HAP-1 (cell line): Measurements from ENCODE around the gene NELL1.
A peak's percentile ranks its signal among the peaks of the same experiment; 100 is the strongest.

Source experiments
- DNase-seq, 2 experiments: peaks; one replicate each; pipeline ENCODE4 v3.0.0-alpha.2; 2016 to 2020; ENCODE audit warnings: low spot score in 2 of 2
- H3K27me3 ChIP-seq: fragments of 250-450 bp; sonication (Bioruptor Pico); 2 replicates; pipeline ENCODE4 v1.5.1; 2020; ENCODE audit warnings: low read depth, mild to moderate bottlenecking, moderate library complexity
- H3K36me3 ChIP-seq: fragments of 250-450 bp; sonication (Bioruptor Pico); replicated peaks from 2 replicates; pipeline ENCODE4 v1.5.1; 2020; ENCODE audit warnings: mild to moderate bottlenecking
- H3K4me1 ChIP-seq: fragments of 250-450 bp; sonication (Bioruptor Pico); 2 replicates; pipeline ENCODE4 v1.5.1; 2020; ENCODE audit warnings: mild to moderate bottlenecking
- H3K4me3 ChIP-seq: fragments of 250-450 bp; sonication (Bioruptor Pico); 2 replicates; pipeline ENCODE4 v1.5.1; 2020; ENCODE audit warnings: mild to moderate bottlenecking, moderate library complexity
- H3K9me3 ChIP-seq: fragments of 250-450 bp; sonication (Bioruptor Pico); 2 replicates; pipeline ENCODE4 v1.5.1; 2020; ENCODE audit warnings: mild to moderate bottlenecking, moderate library complexity
- in situ Hi-C: fragments of 300-500 bp; cut with MboI; formaldehyde crosslinking; loops from 3 replicates; pipeline ENCODE4 v1.14.3; 2020; ENCODE audit warnings: low sequenced_read_pairs, inconsistent platforms, mixed read lengths

The NELL1 gene

DNA sequence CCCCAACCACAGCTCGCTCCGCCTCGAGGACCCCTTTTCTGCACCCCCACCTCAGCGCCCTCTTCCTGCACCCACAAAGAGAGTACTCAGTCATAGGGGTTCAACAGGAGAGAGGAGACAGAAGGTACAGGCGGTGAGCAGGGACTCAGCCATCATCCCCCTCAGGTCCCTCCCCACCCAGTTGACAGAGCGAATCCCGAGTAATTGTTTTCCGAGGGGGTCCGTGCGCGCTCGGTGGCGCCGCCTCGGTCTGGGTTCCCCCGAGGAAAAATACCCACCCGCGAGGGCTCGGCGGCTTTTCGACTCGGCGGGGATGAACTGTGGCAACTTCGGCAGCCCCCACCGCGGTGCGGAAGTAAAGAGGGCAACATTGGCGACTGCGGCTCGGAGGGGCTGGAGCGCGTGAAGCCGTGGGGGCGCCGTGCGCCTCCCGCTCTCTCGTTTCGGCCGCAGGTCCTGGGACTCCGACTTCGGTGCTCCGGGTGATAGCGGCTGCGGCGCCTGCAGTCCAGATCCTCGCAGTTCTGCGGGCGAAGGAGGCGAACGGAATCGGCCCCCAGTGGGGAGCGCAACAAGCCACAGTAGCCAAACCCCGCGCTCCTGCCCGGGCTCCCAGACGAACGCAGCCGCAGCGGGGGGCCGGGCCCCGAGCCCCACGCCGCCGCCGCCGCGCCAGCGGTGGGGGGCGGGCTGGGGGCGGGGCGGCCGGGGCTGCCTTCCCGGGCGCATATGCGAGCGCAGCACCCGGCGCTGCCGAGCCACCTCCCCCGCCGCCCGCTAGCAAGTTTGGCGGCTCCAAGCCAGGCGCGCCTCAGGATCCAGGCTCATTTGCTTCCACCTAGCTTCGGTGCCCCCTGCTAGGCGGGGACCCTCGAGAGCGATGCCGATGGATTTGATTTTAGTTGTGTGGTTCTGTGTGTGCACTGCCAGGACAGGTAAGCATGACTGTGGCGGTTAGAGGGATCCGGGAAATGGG, at the start of gene NELL1:
NELL1 (plus strand) TSS at position 743 of the 976 bp plus-strand sequence.
- peak; percentile 43 to 69 for DNase-seq
- H3K27me3 ChIP-seq, result peaks cover 25% of the 10 kb centered on the region; the same call in 1 of the 2 replicates
- in situ Hi-C loops, result loop anchor here (25.0 kb wide), 1 partner anchor 843 kb away; no protein-coding TSS in a partner anchor
- H3K36me3 ChIP-seq, result no peaks in the 10 kb centered on the region
- H3K4me1 ChIP-seq, result peaks cover 21% of the 10 kb centered on the region
- H3K4me3 ChIP-seq, result peak within 1 kb of the TSS; percentile 48
- H3K9me3 ChIP-seq, result no peaks in the 10 kb centered on the region

DNA sequence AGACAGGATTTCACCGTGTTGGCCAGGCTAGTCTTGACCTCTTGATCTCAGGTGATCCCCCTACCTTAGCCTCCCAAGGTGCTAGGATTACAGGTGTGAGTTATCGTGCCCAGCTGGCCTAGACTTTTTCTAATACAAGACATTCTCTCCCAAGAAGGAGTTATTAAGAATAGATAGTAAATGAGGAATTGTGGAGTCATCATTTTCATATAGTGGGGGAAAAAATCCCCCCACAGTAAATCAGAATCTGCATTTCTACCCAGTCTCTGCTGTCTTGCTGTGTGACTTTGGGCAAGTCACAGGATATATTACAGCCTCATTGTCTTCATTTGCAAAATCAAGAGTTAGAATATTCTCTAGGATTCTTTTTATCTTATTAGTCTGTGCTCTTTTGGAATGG, 48.4 kb upstream of the NELL1 start:
- DNase-seq, result no peak
- H3K4me3 ChIP-seq, result no peak overlapping the region
- in situ Hi-C loops, result loop anchor here (25.0 kb wide), 2 partner anchors 259 to 484 kb away; partner anchors contain the start of gene HTATIP2
- H3K4me1 ChIP-seq, result no peaks in the 10 kb centered on the region
- H3K9me3 ChIP-seq, result no peaks in the 10 kb centered on the region
- no peaks in the 10 kb centered on the region for H3K36me3 ChIP-seq
- no peaks in the 10 kb centered on the region for H3K27me3 ChIP-seq

DNA sequence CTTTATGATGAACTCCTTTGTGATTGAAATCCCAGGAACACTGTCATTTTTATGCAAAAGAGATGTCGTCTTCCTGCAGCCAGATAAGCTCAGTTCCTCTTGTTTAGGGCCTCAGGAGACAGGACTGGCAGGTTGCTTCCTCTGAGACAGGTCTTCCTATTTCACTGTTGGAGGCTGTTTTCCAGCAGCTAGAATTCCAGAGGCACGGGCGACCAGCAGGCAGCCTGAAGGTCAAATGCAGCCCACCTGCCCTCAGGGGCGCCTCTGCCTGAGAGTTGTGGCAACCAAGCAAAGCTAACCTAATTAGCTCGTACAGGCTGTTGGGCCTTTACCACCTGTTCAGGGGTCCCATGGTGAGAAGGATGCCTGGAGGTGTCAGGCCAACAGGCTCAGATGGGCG, 47.7 kb upstream of the NELL1 start:
- no peak overlapping the region for H3K4me3 ChIP-seq
- no peaks in the 10 kb centered on the region for H3K27me3 ChIP-seq
- DNase-seq, result no peak
- no peaks in the 10 kb centered on the region for H3K9me3 ChIP-seq
- in situ Hi-C loops, result loop anchor here (25.0 kb wide), 2 partner anchors 259 to 484 kb away; partner anchors contain the start of gene HTATIP2
- no peaks in the 10 kb centered on the region for H3K4me1 ChIP-seq
- H3K36me3 ChIP-seq, result no peaks in the 10 kb centered on the region

- Histone ChIP-seq H3K36me3 (no peaks in the 10 kb centered on the region), H3K27me3 (no peaks in the 10 kb centered on the region)
Measured at GRCh38 chr11:20623252-20623651, 46.1 kb upstream of the NELL1 start.

DNA sequence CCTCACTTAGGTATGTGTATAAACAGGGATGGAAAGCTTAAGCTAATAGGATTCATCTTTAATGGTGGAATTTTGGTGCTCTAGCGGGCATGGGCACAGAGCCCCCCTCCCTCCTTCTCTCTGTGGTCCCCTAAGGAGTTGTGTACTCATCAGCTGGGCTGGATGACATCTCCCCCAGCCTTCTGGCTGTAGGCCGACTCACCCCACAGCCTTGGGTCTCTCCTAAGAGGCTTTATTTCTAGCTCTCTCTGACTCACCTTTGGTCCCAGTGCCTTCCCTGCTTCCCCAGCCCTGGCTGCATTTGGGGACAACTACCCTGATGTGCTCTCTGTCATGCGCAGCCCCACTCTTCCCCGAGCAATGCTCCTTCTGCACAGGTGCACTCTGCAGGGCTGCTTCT, 43.1 kb upstream of the NELL1 start:
- Histone ChIP-seq H3K4me1 (no peaks in the 10 kb centered on the region), H3K9me3 (no peaks in the 10 kb centered on the region), H3K4me3 (no peak overlapping the region), H3K27me3 (no peaks in the 10 kb centered on the region), H3K36me3 (no peaks in the 10 kb centered on the region)
- in situ Hi-C loops, result loop anchor here (25.0 kb wide), 1 partner anchor 536 kb away; no protein-coding TSS in a partner anchor
- no peak for DNase-seq

More at GRCh38 chr11:20623252-20623651, 46.1 kb upstream of the NELL1 start:
- Histone ChIP-seq H3K4me3 (no peak overlapping the region), H3K9me3 (no peaks in the 10 kb centered on the region), H3K4me1 (no peaks in the 10 kb centered on the region)
- in situ Hi-C loops, result loop anchor here (25.0 kb wide), 2 partner anchors 261 to 486 kb away; partner anchors contain the start of gene HTATIP2
- DNase-seq, result no peak

- no peaks in the 10 kb centered on the region for H3K9me3 ChIP-seq
- no peaks in the 10 kb centered on the region for H3K36me3 ChIP-seq
- H3K27me3 ChIP-seq, result no peaks in the 10 kb centered on the region
- no peak for DNase-seq
- no peak overlapping the region for H3K4me3 ChIP-seq
- no peaks in the 10 kb centered on the region for H3K4me1 ChIP-seq
- in situ Hi-C loops, result loop anchor here (25.0 kb wide), 1 partner anchor 535 kb away; no protein-coding TSS in a partner anchor
Measured at GRCh38 chr11:20627026-20627425, 42.4 kb upstream of the NELL1 start.

- Histone ChIP-seq H3K9me3 (no peaks in the 10 kb centered on the region), H3K4me3 (no peak overlapping the region), H3K27me3 (no peaks in the 10 kb centered on the region), H3K4me1 (no peaks in the 10 kb centered on the region), H3K36me3 (no peaks in the 10 kb centered on the region)
- in situ Hi-C loops, result loop anchor here (25.0 kb wide), 1 partner anchor 535 kb away; no protein-coding TSS in a partner anchor
- DNase-seq, result no peak
Measured at GRCh38 chr11:20627701-20628100, 41.7 kb upstream of the NELL1 start.

- no peak for DNase-seq
- Histone ChIP-seq H3K36me3 (no peaks in the 10 kb centered on the region), H3K9me3 (no peaks in the 10 kb centered on the region), H3K27me3 (no peaks in the 10 kb centered on the region; the same call in 1 of the 2 replicates), H3K4me1 (no peaks in the 10 kb centered on the region), H3K4me3 (no peak overlapping the region)
- in situ Hi-C loops, result loop anchor here (25.0 kb wide), 1 partner anchor 531 kb away; no protein-coding TSS in a partner anchor
Measured at GRCh38 chr11:20631519-20632168, 37.7 kb upstream of the NELL1 start.

GRCh38 chr11:20632169-20632532, 37.2 kb upstream of the NELL1 start:
- DNase-seq, result no peak
- Histone ChIP-seq H3K27me3 (no peaks in the 10 kb centered on the region; the same call in 1 of the 2 replicates), H3K4me1 (no peaks in the 10 kb centered on the region), H3K36me3 (no peaks in the 10 kb centered on the region), H3K4me3 (no peak overlapping the region), H3K9me3 (no peaks in the 10 kb centered on the region)
- in situ Hi-C loops, result loop anchor here (25.0 kb wide), 1 partner anchor 530 kb away; no protein-coding TSS in a partner anchor

DNA sequence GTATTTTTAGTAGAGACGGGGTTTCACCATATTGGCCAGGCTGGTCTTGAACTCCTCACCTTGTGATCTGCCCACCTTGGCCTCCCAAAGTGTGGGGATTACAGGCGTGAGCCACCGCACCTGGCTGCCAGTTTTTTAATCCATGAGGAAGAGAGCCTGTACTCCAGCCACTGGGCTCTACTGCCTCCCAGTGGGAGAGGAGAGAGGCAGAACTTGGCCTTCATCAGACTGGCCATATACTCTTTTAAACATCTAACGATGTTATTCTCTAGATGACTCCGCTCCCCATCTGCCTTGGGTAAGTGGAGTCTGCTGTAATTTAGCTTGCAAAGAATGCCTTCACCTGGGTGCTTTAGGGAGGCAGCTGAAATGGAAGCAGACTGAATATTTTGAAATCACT, 35.3 kb upstream of the NELL1 start:
- in situ Hi-C loops, result loop anchor here (25.0 kb wide), 1 partner anchor 528 kb away; no protein-coding TSS in a partner anchor
- peak in 1 of 2 experiments; percentile 13 for DNase-seq
- Histone ChIP-seq H3K27me3 (no peaks in the 10 kb centered on the region; the same call in 1 of the 2 replicates), H3K4me1 (no peaks in the 10 kb centered on the region), H3K36me3 (no peaks in the 10 kb centered on the region), H3K4me3 (no peak overlapping the region), H3K9me3 (no peaks in the 10 kb centered on the region)

DNA sequence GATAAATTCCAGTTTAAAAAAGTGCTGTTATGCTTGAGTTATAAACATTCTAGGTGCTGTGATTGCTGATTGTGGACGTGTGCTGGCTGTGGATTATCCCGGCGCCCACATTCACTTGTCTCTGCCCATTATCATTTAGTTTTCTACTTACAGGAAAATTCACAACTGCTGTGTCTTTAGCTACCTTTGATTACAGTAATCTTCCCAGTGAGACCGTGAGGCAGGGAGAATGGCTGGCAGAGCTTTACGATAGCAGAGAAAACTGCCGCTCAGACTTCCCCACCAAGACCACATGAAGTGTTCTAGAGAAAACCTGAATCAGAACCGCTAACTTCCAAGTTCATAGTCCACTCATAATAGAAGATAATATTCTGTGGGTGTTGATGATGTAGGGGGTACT, 34.6 kb upstream of the NELL1 start:
- Histone ChIP-seq H3K4me3 (no peak overlapping the region), H3K9me3 (no peaks in the 10 kb centered on the region), H3K27me3 (no peaks in the 10 kb centered on the region; the same call in 1 of the 2 replicates), H3K36me3 (no peaks in the 10 kb centered on the region), H3K4me1 (no peaks in the 10 kb centered on the region)
- DNase-seq, result no peak
- in situ Hi-C loops, result loop anchor here (25.0 kb wide), 1 partner anchor 528 kb away; no protein-coding TSS in a partner anchor

- H3K27me3 ChIP-seq, result no peaks in the 10 kb centered on the region; the same call in 1 of the 2 replicates
- in situ Hi-C loops, result loop anchor here (25.0 kb wide), 1 partner anchor 524 kb away; no protein-coding TSS in a partner anchor
Measured at GRCh38 chr11:20638074-20638473, 31.3 kb upstream of the NELL1 start.

DNA sequence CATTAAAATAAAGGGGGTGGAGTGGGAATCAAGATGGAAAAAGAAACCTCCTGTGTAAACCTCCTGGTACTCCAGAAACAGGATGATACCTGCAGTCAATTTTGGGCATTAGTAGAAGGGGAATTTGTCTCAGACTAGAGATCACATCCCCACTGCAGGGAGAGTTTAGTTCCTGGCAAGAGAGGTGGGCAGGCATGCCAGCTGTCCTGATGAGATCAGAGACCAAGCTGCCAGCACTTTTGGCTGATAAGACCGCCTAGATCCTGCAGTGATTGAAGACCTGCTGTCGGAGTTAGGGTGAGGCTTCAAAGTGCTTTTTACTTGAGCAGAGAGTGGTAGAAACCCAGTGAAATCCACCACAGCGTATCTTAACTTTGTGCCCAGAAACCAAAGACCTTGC, 29.7 kb upstream of the NELL1 start:
- H3K4me1 ChIP-seq, result no peaks in the 10 kb centered on the region
- H3K4me3 ChIP-seq, result no peak overlapping the region
- H3K27me3 ChIP-seq, result no peaks in the 10 kb centered on the region; the same call in 1 of the 2 replicates
- DNase-seq, result no peak
- no peaks in the 10 kb centered on the region for H3K9me3 ChIP-seq
- no peaks in the 10 kb centered on the region for H3K36me3 ChIP-seq
- in situ Hi-C loops, result loop anchor here (25.0 kb wide), 1 partner anchor 523 kb away; no protein-coding TSS in a partner anchor

More at GRCh38 chr11:20638074-20638473, 31.3 kb upstream of the NELL1 start:
- no peaks in the 10 kb centered on the region for H3K9me3 ChIP-seq
- DNase-seq, result no peak
- no peaks in the 10 kb centered on the region for H3K4me1 ChIP-seq
- H3K4me3 ChIP-seq, result no peak overlapping the region
- no peaks in the 10 kb centered on the region for H3K36me3 ChIP-seq
